Middle frontal gyrus (tissue), 1 donor: Measurements from ENCODE around the gene BEAN1.

ENCODE experiments used
- DNase-seq: peaks from one replicate; pipeline ENCODE4 v3.0.0-alpha.2; 2015; ENCODE audit warnings: low spot score; ENCODE audit errors: extremely low spot score

The BEAN1 gene

GRCh38 chr16:66520406-66521170 lies 93.5 kb downstream of the BEAN1 start:
- no peak for DNase-seq

DNA sequence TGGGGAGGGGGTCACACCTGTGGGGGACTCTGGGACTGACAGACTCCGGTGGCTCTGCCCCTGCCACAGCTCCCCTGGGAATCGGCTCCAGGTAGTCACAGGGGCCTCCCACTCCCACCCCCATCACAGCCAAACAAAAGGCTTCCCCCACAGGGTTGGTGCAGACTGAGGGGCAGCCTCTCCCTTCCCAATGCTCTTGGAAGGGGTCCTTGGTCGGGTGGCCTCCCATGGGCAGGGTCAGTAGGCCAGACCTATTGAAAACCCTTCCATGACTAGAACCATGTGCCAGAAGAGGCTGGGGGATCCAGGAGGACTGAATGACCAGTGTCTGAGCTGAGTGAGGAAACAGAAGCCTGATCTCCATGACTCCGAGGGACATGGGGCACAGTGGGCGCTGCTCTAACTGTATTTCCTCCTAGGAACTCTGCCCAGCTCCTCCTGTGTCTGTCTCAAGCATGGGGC lies 94.2 kb downstream of the BEAN1 start:
- DNase-seq: no peak

DNA sequence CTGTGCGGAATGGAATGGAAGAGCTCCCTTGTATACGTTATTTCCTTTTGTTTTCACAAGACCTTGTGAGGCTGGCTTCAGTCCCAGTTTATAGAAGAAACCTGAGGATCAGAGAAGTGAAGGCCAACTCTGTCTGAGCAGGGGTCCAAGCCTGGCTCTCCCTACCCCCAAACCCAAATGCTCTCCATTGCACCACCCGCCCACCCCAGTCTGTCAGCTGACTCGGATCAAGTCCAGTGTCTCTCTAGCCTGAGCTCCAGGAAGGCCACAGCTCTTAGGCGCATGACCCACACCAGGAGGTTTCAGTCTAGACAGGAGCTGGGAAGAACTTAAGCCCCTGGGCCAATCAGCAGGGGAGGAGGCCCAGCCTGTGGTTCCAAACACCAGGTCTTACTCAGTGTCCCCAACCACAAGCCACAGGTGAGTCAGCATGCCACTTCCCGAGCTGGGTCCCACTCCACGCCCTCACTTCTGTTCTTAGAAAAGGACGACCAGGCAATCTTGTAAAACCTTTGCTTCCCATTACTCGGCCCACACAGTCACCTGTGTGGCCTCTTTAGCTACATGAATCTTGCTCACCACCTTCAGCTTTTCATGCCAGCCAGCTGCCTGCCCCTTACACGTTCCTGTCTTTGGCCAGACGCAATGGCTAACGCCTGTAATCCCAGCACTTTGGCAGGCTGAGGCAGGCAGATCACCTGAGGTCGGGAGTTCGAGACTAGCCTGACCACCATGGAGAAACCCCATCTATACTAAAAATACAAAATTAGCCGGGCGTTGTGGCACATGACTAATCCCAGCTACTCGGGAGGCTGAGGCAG lies 95.1 kb downstream of the BEAN1 start:
- DNase-seq: no peak

- no peak for DNase-seq
These were observed 95.9 kb downstream of the BEAN1 start for GRCh38 chr16:66522816-66523590.

DNA sequence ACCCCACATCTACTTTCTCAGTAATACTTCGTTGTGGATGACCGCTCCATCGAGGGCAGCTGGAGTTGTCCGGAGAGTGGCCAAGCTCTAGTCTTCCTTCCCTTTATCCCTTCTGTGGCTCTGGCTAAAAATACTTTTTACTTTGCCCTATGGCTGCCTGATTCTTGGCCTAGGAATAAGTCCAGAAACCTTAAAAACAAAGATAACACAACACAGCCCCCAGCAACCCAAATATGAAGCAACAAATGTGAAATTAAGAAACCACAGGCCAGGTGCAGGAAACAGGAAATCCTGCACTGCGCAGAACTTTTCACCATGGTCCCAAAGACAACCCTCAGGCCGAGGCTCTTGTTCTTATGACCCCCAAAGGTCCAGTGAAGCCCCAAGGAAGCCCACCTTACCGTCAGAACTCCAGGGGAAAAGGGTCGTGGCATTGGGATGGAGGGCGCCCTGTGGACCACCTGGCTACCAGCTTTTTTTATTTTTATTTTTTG lies 96.8 kb downstream of the BEAN1 start:
- no peak for DNase-seq

DNA sequence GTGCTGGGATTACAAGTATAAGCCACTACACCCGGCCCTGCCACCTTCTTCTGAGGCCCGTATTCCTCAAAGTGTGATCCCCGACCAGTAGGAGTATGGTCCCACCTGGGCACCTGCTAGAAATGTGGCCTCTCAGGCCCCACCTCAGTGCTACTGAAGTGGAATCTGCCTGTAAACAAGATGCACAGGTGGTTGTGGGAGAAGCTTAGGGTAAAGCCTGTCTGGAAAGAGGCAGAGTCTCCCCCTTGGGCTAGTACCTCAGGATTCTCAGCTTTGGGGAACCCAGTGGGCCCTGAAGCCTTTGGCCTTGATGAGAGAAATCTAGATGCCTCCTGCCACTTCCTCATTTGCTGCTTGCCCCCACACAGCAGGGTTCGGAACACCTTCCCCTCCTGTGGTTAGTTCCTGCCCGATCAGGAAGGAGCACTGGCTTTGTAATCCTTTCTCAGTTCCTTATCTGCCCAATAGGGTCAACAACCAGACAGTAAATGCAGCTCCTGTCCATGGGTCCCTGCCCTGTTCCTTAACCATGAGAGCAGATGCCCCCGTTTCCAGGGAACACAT lies 97.6 kb downstream of the BEAN1 start:
- DNase-seq: no peak

DNA sequence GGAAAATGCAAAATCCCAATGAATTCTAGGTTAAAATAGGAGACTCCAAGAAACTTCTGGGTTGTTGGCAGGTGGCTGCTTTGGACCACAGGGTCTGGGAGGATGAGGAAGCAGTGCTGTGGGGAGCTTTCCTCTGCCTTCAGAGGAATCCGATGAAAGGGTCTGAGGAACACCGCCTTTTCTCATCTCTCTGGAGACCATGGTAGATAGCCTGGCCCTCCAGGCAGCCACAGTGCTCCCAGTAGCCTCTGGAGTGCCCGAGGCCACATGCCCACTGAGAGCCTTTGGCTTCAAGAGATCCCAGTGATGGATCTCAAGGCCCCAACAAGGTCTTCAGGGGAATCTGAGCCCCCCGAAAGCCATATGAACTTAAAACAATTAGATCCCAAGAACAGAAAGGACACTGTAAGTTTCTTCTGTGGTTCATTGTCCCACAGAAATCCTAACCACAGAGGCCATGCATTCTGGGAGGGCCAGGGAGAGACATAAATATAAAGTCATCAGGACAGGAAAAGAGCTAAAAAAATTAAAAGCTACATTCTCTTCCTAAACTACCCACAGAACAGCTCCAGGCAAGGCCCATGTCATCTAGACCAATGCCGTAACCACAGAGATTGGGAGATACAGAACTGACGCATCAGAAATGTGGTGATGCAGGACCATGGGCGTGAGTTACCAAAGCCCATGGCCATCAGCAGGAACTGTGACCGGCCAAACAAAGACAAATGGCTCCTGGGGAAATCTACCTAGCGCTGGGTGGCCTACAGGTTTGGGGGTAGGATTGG lies 98.5 kb downstream of the BEAN1 start:
- DNase-seq: no peak

DNA sequence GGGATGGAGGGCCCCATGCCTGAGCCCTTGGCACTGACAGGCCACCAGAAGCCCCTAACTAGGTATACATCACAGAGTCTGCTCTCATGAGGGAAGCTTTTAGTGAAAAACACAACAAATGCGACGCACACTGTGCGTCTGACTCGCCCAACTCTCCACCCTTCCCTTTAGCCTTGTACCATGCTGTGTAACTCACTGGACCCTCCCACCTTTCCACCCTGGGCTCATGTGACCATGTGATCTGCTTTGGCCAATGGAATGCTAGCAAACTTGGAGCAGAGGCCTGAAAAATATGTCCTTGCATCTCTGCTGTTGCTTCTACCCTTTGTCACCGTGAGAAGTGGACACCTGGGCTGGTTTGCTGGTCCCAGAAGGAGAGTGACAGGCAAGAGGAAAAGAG lies 101.2 kb downstream of the BEAN1 start:
- DNase-seq: no peak

DNA sequence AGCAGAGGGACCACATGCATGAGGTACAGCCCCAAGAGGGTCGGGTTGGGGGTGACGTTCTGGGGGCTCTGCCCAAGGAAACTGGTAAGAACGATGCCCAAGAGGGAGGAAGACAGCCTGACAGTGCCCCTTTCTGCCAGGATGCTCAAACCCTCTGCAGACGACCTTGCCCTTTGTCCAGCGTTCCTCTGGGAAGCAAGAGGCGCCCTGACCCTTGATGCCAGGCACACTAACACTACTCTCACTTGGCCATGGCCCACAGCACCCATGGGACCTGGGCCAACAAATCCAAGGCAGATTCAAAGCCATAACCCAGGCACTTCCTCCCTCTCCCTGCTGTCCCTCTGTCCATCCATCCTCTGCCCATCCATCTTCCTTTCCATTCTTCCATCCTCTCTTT lies 102.4 kb downstream of the BEAN1 start:
- DNase-seq: no peak
